ENCODE measurements around the gene ATXN1. TPM values are rescaled to one million over a fixed set of nuclear protein-coding genes. Genes with fewer than 3 reads are reported as not detected.
A peak's percentile ranks its signal among the peaks of the same experiment; 100 is the strongest.

ATXN1 gene
- total RNA-seq, 1 experiment from 2014 or later = 8.1 TPM

GRCh38 chr6:16700916-16701234 lies 60.4 kb downstream of the ATXN1 start:
- Mint-ChIP-seq H3K4me1 (peaks cover 47% of the 10 kb centered on the region), H3K4me3 (no peak overlapping the region), H3K27ac (no peak overlapping the region), H3K36me3 (0 out of 2 replicates have a peak, but pooled peaks cover 3% of the 10 kb centered on the region), H3K27me3 (ENCODE audit: low read depth) (no peaks in the 10 kb centered on the region), H3K9me3 (no peaks in the 10 kb centered on the region)
- ChIA-PET POLR2A (no interaction called here), CTCF (no interaction called here)
- no peak for TF ChIP-seq CTCF (IDR thresholded peaks at IDR 0.05)
- no peak for TF ChIP-seq HMGXB4 (CRISPR knock-in tag; IDR thresholded peaks at IDR 0.05)
- no peak for TF ChIP-seq ETV6 (CRISPR knock-in tag; IDR thresholded peaks at IDR 0.05)
- no peak for TF ChIP-seq GTF2I (CRISPR knock-in tag; conservative IDR thresholded peaks at IDR 0.05)
- TF ChIP-seq E2F1 (CRISPR knock-in tag; IDR thresholded peaks at IDR 0.05) = no peak
- no peak for TF ChIP-seq ATF2 (CRISPR knock-in tag; IDR thresholded peaks at IDR 0.05; ENCODE audit: borderline replicate concordance, low read depth)
- no peak for TF ChIP-seq RORB (CRISPR knock-in tag; IDR thresholded peaks at IDR 0.05)
- TF ChIP-seq TP53 (CRISPR knock-in tag; IDR thresholded peaks at IDR 0.05) = no peak
- ATAC-seq = no peak
- DNase-seq (ENCODE audit: low spot score) = no peak

GRCh38 chr6:16700202-16700915 lies 60.9 kb downstream of the ATXN1 start:
- H3K4me1 Mint-ChIP-seq = peaks cover 42% of the 10 kb centered on the region
- H3K9me3 Mint-ChIP-seq = no peaks in the 10 kb centered on the region
- POLR2A ChIA-PET = no interaction called here
- H3K36me3 Mint-ChIP-seq = 0 out of 2 replicates have a peak, but pooled peaks cover 3% of the 10 kb centered on the region
- ATAC-seq (peak; percentile 65), DNase-seq (ENCODE audit: low spot score) (peak; percentile 12)
- CTCF ChIA-PET = no interaction called here
- no peaks in the 10 kb centered on the region for H3K27me3 Mint-ChIP-seq (ENCODE audit: low read depth)
- no peak overlapping the region for H3K4me3 Mint-ChIP-seq
- H3K27ac Mint-ChIP-seq = no peak overlapping the region
- TF ChIP-seq CDX4 (CRISPR knock-in tag; IDR thresholded peaks at IDR 0.05; ENCODE audit: borderline replicate concordance) (no peak), PRRX2 (CRISPR knock-in tag; IDR thresholded peaks at IDR 0.05) (no peak), CREM (CRISPR knock-in tag; IDR thresholded peaks at IDR 0.05) (no peak), ZNF532 (CRISPR knock-in tag; IDR thresholded peaks at IDR 0.05; ENCODE audit: borderline replicate concordance) (no peak), E2F1 (CRISPR knock-in tag; IDR thresholded peaks at IDR 0.05) (no peak), ZNF317 (CRISPR knock-in tag; IDR thresholded peaks at IDR 0.05; ENCODE audit: borderline replicate concordance, low read depth) (no peak), ATF6 (CRISPR knock-in tag; IDR thresholded peaks at IDR 0.05) (no peak), ZSCAN18 (CRISPR knock-in tag; IDR thresholded peaks at IDR 0.05) (no peak), ZNF423 (CRISPR knock-in tag; IDR thresholded peaks at IDR 0.05) (no peak), RELA (CRISPR knock-in tag; IDR thresholded peaks at IDR 0.05; ENCODE audit: borderline replicate concordance) (no peak), ZNF263 (CRISPR knock-in tag; IDR thresholded peaks at IDR 0.05; ENCODE audit: low read depth) (no peak)

All from WTC11 (cell line).